Activated naive CD8-positive, alpha-beta T cell treated with anti-CD3 and anti-CD28 coated beads, Interleukin-2, amount 50 U/mL, for 16 hours (primary cell): ENCODE data around the gene DCP1A.
"Not testable (repeated sequence)": the region's sequence is repeated elsewhere in the genome, so short reads cannot be mapped to it uniquely, and the experiment has no call there.

Experiments
- DNase-seq: peaks from one replicate; pipeline ENCODE4 v3.0.0-alpha.2; 2020; ENCODE audit warnings: low read depth, low spot score

DCP1A gene

GRCh38 chr3:53267766-53268165 is 79.6 kb downstream of the DCP1A start:
- DNase-seq, result no peak

DNA sequence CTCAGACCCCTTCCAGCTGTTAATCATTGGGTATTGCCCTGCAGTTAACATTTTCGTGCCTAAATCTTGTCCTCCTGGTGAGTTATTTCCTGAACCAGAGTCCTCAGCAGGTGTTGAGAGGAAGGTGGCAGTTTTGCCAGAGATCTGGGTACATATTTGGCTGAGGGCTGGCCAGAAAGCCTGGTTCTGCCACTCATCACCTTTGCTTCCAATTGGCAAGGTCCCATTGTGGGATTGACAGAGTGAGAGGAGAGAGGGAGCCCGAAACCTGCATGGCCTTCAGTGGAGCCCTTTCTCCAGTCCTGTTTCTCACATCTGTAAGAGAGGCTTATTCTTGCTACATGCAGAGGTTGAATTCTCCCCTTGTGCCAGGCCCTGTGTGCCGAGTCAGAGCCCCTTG is 82.6 kb downstream of the DCP1A start:
- no peak for DNase-seq

- no peak for DNase-seq
Measured at GRCh38 chr3:53263907-53264306, 83.4 kb downstream of the DCP1A start.

DNA sequence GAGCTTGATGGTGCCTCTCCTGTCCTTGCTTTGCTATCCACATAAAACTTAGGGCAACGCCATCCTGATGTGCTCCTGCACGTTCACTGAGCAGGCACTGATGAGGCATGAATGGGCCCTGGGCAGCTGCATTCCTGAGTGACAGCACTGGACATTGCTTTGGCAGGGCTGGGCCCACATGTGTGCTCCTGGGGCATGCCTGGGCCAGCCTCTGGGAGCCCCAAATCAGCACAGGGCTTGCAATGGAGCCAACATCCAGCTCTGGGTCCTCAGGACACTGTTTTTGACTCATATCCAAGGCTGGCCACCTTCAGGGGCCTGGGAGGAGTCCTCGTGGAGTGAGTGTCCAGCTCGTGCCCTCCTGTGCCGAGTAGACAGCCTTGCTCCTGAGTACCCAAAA is 85.6 kb downstream of the DCP1A start:
- no peak for DNase-seq

GRCh38 chr3:53260286-53260785 is 87.0 kb downstream of the DCP1A start:
- no peak for DNase-seq

DNA sequence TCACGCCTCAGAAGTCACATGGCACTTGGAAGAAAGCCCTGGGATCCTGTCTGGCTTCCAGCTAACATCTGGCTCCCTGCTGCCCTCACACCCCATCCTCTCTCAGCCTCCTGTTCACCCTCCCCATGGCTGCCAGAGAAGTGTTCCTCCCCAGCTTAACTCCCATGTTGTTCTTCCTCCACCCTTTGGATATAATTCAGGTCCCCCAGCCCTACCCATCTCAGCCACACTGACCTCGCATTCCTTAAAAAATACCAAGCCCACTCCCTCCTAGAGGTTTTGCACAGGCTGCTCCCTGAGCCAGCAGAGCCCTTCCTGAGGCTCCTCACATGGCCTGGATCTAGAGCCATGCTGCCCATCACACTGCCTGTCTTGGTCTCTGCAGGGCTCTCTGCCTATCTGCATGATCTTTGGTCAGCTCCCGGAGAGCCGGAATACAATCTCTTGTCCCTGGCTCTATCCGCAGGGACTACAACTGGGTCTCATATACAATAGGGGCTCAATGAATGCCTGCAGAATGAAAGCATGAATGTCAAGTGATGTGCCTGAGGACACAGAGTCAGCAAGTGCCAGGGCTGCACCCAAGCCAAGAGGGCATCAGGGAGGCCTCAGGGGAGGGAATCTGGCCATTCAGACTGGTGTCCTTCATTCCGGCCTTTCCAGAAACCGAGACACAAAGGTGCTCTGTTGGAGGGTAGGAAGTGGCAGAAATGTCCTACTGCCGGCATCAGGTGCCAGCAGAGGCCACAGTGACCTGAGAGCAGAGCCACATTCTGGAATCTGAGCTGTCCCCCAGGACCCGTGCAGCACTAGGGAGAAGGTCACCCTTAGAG is 87.7 kb downstream of the DCP1A start:
- no peak for DNase-seq

DNA sequence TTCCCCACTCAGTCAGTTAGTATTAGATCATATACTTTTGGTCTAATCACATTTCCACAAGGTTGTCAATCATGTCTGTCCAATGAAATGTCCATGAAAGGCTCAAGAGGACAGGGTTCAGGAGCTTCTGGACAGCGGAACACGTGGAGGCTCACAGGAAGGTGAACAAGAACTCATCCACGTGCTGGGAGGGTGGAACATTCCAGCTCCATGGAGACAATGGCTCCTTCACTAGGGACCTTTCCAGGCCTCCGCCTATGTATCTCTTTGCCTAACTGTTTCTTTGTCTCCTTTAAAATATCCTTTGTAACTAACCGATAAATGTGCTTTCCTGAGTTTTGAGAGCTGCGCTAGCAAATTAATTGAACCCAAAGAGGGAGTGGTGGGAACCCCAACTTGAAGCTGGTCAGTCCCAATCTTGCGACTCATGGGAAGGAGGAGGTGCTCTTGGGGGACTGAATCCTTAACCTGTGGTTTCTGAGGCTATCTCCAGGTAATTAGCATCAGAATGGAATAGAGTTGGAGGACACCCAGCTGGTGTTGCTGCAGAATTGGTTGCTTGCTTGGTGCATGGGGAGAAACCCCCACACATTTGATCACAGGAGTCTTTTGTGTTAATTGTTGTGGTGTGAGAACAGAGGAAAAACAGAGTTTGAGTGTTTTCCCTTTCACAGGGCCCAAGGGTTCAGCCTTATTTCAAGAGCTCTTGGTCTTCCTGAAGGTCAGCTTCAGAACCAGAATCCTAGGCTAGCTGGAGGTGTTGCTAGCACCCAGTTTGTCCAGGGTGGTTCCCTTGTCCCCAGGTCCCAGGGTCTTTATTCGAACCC is 88.5 kb downstream of the DCP1A start:
- DNase-seq, result no peak

DNA sequence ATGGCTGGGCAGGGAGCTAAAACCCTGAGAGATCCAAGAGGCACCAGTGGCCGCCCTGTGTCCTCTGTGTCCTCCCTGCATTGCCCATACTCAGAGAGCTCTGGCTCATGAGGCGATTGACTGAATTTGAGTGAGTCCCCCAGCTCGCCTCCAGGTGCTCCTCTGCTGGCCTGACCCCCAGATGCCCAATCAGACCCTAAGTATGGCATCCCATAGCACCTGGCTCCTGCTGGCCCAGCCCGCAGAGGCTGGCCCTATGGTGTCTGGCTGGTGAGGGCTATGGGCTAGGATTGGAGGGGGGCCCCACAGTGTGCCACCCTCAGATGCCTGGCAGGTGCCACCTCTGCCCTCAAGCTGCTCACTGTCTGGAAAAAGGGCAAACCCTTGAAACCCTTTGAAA is 89.9 kb downstream of the DCP1A start:
- no peak for DNase-seq

DNA sequence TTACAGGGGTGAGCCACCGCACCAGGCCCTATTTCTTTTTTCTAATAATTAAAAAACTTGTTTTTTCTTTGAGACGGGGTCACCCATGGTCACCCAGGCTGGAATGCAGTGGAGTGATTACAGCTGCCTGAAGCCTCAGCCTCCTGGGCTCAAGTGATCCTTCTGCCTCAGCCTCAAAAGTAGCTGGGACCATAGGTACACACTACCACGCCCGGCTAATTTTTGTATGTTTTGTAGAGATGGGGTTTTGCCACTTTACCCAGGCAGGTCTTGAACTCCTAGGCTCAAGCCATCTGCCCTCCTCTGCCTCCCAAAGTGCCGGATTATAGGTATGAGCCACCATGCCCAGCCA is 90.7 kb downstream of the DCP1A start:
- DNase-seq, result no peak

GRCh38 chr3:53255775-53256703 is 91.3 kb downstream of the DCP1A start, which contains the start of gene TKT:
Gene TKT (minus strand): TSS chr3:53256022. CDS start chr3:53255942, 80 bp downstream.
- DNase-seq, result peak; percentile 59

- DNase-seq, result no peak
Measured at GRCh38 chr3:53255423-53255774, 91.9 kb downstream of the DCP1A start.

- DNase-seq, result peak; percentile 17
Measured at GRCh38 chr3:53254509-53255422, 92.6 kb downstream of the DCP1A start.

DNA sequence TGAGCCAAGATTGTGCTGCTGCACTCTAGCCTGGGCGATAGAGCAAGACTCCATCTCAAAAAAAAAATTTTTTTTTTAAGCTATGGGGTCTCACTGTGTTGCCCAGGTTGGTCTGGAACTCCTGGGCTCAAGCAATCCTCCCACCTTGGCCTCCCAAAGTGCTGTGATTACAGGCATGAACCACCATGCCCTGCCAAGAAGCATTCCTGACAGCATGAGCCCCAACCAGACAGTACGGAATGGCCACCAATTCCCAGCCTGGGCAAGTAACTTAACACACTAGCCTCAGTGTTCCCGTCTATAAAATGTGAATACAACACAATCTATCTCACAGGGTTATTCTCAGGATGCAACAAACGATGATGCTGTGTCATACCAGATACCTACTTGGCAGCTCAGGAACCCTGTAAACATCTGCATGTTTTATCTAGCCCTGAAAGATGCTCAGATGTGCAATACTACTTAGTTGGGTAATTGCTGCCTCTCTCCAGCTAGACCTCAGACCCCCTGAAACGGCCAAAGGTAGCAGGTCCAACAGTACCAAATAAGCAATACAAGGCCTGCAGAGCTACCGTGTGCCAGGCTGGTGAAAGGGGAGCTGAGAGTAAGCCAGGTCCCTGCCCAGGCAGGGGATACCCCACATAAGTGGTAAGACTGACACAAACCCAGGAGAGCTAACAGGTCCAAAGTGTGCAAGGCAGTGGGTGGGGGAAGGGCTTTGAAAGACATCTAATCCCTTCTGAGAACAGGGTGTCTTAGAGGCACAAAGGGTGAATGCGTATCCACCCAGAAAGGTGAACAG is 93.4 kb downstream of the DCP1A start:
- DNase-seq, result no peak

- DNase-seq, result not testable (repeated sequence)
Measured at GRCh38 chr3:53252947-53253322, 94.4 kb downstream of the DCP1A start.

DNA sequence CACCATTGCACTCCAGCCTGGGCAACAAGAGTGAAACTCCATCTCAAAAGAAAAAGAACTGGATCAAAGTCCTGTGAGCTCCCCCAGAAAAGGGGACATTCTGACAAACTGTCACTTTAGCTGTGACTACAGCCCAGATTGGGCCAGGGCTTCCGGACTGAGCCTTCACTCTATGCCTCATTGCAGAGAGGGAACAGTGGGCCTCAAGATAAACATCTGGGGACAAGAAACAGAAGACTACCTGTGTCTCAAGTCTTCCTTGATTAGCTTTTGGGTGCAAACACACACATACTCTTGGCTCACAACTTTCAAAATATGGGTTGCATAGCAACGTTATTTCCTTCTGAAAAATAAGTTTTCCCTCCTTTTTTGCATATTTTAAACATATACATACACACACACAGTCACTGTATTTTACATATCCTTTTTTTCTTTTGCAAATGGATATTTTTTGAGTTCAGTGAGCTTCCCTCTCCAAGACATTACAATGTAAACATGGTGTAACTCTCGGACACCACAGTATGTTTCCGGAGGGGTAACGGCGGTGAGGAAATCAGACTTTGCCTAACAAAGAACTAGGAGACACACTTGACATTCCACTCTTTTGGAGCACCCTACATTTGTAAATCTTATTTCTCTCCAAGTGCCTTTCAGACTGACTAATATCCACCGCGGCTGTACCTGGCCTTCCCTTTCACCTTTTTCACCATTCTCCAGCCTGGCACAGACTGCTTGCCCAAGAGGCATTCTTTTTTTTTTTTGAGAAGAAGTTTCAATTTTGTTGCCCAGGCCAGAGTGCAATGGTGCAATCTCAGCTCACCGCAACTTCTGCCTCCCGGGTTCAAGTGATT is 95.0 kb downstream of the DCP1A start:
- DNase-seq, result no peak

GRCh38 chr3:53250881-53251605 is 96.3 kb downstream of the DCP1A start:
- DNase-seq, result no peak

- no peak for DNase-seq
Measured at GRCh38 chr3:53250453-53250852, 96.9 kb downstream of the DCP1A start.

DNA sequence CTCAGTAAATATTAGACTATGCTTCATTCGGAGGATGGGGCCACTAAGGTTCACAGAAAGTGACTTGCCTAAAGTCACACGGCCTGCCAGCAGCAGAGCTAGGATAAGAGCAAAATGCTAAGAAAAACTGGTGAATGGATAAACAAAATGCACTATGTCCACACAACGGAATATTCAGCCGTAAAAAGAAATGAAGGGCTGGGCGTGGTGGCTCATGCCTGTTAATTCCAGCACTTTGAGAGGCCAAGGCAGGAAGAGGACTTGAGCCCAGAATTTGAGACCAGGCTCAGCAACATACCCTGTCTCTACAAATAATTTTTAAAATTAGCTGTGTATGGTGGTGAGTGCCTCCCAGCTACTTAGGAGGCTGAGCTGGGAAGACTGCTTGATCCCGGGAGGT is 99.2 kb downstream of the DCP1A start:
- DNase-seq, result no peak
